Psoas muscle (tissue), 8 donors: ENCODE data around the gene ZNF813. TPM values are rescaled to one million over a fixed set of nuclear protein-coding genes. Genes with fewer than 3 reads are reported as not detected.
"Not testable (repeated sequence)": the region's sequence is repeated elsewhere in the genome, so short reads cannot be mapped to it uniquely, and the experiment has no call there.

Source experiments
- ATAC-seq, 4 donors: fragments of 200-7000 bp; cut with Tn5 transposase; one replicate each; pipeline ENCODE4 v1.9.1; 2020; ENCODE audit warnings: moderate library complexity in 3 of 4, mild to moderate bottlenecking in 2 of 4
- DNase-seq, 2 donors: peaks; one replicate each; pipeline ENCODE4 v3.0.0-alpha.2; 2020
- H3K27ac ChIP-seq: fragments of 200-600 bp; one replicate; pipeline ENCODE4 v1.8.0; 2022
- H3K27me3 ChIP-seq, 3 donors: fragments of 200-600 bp in 1 of 3; one replicate each; pipeline versions ENCODE4 v1.6.1 to v1.8.0; 2013 to 2022; ENCODE audit warnings: low read length in 2 of 3, mild to moderate bottlenecking in 2 of 3, moderate library complexity in 1 of 3; ENCODE audit not compliant: insufficient read depth in 3 of 3
- H3K36me3 ChIP-seq, 2 donors: fragments of 200-600 bp in 1 of 2; one replicate each; pipeline versions ENCODE4 v1.6.1 to v1.8.0; 2013 to 2022; ENCODE audit warnings: low read depth in 1 of 2, mild to moderate bottlenecking in 1 of 2, moderate library complexity in 1 of 2; ENCODE audit not compliant: insufficient read depth in 1 of 2
- H3K4me1 ChIP-seq: fragments of 200-600 bp; one replicate; pipeline ENCODE4 v1.8.0; 2022
- H3K4me3 ChIP-seq: fragments of 200-600 bp; one replicate; pipeline ENCODE4 v1.8.0; 2022; ENCODE audit warnings: mild to moderate bottlenecking
- H3K9me3 ChIP-seq: fragments of 200-600 bp; one replicate; pipeline ENCODE4 v1.8.0; 2022
- CTCF ChIP-seq: fragments of 200-600 bp; IDR thresholded peaks from one replicate; pipeline ENCODE4 v1.8.0; 2022; ENCODE audit warnings: antibody characterized with exemption
- WGBS, 3 donors: extraction: QIAGEN DNeasy Blood & Tissue Kit; methylation state at CpG; one replicate each; pipeline versions ENCODE4 v1.1.6 to v1.1.7; 2013; 5-methylcytosine and 5-hydroxymethylcytosine counted together
- intact Hi-C, 2 donors: fragments of 100-400 bp; cut with DNase I; formaldehyde crosslinking; loops; one replicate each; pipeline versions ENCODE4 v1.11.0 to v1.14.2; 2022
- polyA plus RNA-seq, 3 donors: library from polyadenylated mRNA; stranded (reverse); fragments of 200-250 nt; gene quantifications; one replicate each; pipeline ENCODE4 v1.2.3, GENCODE V29; 2013
- total RNA-seq, 4 donors: library from RNA; stranded (reverse); fragmentation: NEBNext Ultra II Directional in 2 of 4; extraction: Animal tissue kit (Norgen Biotek cat#: 25700) in 2 of 4; gene quantifications; one replicate each; pipeline versions ENCODE4 v1.2.1 to v1.2.4, GENCODE V29; 2021 to 2023
- donor health status: healthy with polysubstance abuse.
- donor health status: DM: no; HTN: no; CAD: no; lungs with moderate emphysema.
- donor health status: Bipolar disorder and iron deficiency.
- donor health status: healthy.
- donor health status: DM: yes; HTN: yes; CAD: no.
- donor health status: DM: no; HTN: no; CAD: no.
- donor health status: DM: no; HTN: no; CAD: no.
- donor health status: DM: yes; HTN: yes; CAD: no.

Gene ZNF813
- total and polyA plus RNA-seq, 7 donors: 0.31 to 1.7 (median 0.99) TPM

DNA sequence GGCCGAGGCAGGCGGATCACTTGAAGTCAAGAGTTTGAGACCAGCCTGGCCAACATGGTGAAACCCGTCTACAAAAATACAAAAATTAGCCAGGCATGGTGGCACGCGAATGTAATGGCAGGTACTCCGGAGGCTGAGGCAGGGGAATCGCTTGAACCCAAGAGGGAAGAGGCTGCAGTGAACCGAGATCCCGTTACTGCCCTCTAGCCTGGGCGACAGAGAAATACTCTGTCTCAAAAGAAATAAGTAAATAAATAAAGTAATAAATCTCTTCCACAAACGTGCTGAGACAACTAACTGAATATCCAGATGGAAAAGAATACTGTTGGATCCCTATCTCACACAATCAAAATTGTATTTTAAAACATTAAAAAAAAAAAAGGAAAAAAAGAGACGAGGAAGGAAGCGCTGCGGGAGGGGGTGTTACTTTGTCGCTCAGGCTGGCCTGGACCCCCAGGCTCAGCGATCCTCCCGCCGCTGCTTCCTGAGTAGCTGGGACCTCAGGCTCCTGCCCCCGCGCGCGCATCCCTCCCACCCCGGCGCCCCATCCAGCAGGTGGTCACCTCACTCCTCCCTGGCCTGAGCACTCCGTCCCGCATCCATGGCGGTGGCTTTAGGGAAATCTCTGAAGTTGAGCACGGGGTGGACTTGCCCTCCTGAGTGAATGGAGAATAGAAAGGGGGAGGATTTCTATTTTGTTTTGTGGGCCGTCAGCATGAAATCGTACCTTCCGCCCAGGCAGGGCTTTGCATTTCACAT lies 628 bp upstream of the ZNF813 start:
- Histone ChIP-seq H3K9me3 (no peaks in the 10 kb centered on the region), H3K4me1 (peaks cover 3% of the 10 kb centered on the region), H3K27me3 (peaks cover 0 to 29% (median 8%) of the 10 kb centered on the region in 3 donors), H3K4me3 (peak overlapping the region; percentile 82), H3K27ac (no peak overlapping the region), H3K36me3 (no peaks in the 10 kb centered on the region)
- no peak for DNase-seq
- peak in 2 of 4 donors; percentile 8 to 26 for ATAC-seq
- 9 to 13% (median 10%) methylated on average over 25 to 31 of the region's 31 CpGs for WGBS, 3 donors
- TF ChIP-seq CTCF: no peak
- intact Hi-C loops: loop anchor here in 1 of 2 donors (5.0 to 10.0 kb wide), 4 partner anchors 35 to 1170 kb away; partner anchors contain the start of genes ZNF480, ZNF761 and ZNF765

DNA sequence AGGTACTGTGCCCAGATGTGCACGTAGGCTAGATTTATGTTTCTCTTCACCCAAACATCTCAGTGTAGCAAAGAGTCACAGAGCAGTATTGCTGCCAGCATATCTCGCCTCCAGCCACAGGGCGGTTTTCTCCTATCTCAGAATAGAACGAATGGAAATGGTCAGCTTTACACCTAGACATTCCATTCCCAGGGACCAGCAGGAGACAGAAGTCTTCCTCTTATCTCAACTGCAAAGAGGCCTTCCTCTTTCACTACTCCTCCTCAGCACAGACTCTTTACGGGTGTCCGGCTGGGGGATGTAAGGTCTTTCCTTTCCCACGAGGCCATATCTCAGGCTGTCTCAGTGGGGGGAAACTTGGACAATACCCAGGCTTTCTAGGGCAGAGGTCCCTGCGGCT lies 1.1 kb downstream of the ZNF813 start:
- DNase-seq, H3K9me3 ChIP-seq, H3K4me1 ChIP-seq, H3K36me3 ChIP-seq, ATAC-seq, H3K27ac ChIP-seq: not testable (repeated sequence)
- intact Hi-C loops: loop anchor here in 1 of 2 donors (5.0 to 10.0 kb wide), 4 partner anchors 36 to 1171 kb away; partner anchors contain the start of genes ZNF480, ZNF761 and ZNF765
- peaks cover 0 to 20% (median 6%) of the 10 kb centered on the region in 3 donors for H3K27me3 ChIP-seq
- 28 to 39% (median 38%) methylated on average over 8 of the region's 8 CpGs for WGBS, 3 donors
- peak overlapping the region; percentile 82 for H3K4me3 ChIP-seq

GRCh38 chr19:53471916-53472315 lies 4.4 kb downstream of the ZNF813 start:
- DNase-seq (no peak), ATAC-seq (no peak)
- Histone ChIP-seq H3K4me1 (peaks cover 3% of the 10 kb centered on the region), H3K9me3 (no peaks in the 10 kb centered on the region), H3K27me3 (no peaks in the 10 kb centered on the region), H3K4me3 (no peak overlapping the region), H3K27ac (no peak overlapping the region), H3K36me3 (no peaks in the 10 kb centered on the region)
- no peak for TF ChIP-seq CTCF
- intact Hi-C loops: no loop called here
- 93 to 97% (median 95%) methylated on average over 7 of the region's 7 CpGs for WGBS, 3 donors

DNA sequence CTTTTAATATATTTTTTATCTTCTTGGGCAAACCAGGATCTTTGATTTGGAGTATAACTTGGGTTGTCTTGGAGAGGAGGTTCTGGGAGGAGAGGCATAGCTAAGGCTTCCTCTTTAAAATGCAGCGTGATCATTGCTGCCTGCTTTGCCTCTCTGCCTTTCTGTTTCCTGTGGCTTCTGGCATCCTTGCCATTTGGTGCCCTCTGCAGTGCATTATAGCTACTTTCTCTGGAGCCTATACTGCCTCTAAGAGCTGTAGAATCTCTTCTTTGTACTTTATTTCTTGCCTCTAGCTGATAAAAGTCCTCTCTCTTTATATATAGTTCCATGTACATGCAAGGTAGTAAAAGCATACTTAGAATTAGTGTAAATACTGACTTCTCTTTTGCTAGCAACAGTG lies 7.3 kb downstream of the ZNF813 start:
- H3K4me1 ChIP-seq, H3K36me3 ChIP-seq, DNase-seq, H3K9me3 ChIP-seq, intact Hi-C loops, ATAC-seq, H3K4me3 ChIP-seq, H3K27me3 ChIP-seq, H3K27ac ChIP-seq: not testable (repeated sequence)
- 50 to 60% (median 53%) methylated on average over 1 of the region's 1 CpG for WGBS, 3 donors

GRCh38 chr19:53475470-53475869 lies 7.9 kb downstream of the ZNF813 start:
- DNase-seq, H3K27ac ChIP-seq, H3K4me3 ChIP-seq, intact Hi-C loops, ATAC-seq, H3K27me3 ChIP-seq, H3K36me3 ChIP-seq, H3K4me1 ChIP-seq: not testable (repeated sequence)
- H3K9me3 ChIP-seq: peaks cover 12% of the 10 kb centered on the region
- WGBS, 3 donors: 84 to 92% (median 88%) methylated on average over 6 of the region's 6 CpGs

DNA sequence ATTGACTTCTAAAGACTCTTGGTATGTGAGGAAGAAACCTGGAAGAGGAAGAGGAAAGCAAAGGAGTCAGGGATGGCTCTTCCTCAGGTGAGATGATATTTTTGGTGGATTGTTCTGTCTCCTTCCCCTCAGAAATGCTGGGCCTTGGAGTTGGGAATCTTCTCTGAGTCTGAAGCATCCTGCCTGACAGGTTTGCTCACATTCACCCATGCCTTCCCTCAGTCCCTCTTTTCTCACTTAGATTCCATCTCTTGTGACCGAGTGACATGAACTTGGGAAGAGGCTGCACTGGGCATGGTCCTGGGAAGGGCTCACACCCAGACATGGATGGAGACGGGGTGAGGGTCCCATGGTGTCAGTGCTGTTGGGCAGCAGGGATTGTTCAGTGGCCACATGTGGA lies 16.2 kb downstream of the ZNF813 start:
- H3K36me3 ChIP-seq, intact Hi-C loops, DNase-seq, H3K27me3 ChIP-seq, H3K27ac ChIP-seq, H3K4me1 ChIP-seq, ATAC-seq, H3K4me3 ChIP-seq: not testable (repeated sequence)
- peaks cover 28% of the 10 kb centered on the region for H3K9me3 ChIP-seq
- WGBS, 3 donors: 93 to 96% (median 93%) methylated on average over 2 of the region's 2 CpGs
